ENCODE data around the gene RIIAD1.
A peak's percentile ranks its signal among the peaks of the same experiment; 100 is the strongest.

The RIIAD1 gene, protein sequence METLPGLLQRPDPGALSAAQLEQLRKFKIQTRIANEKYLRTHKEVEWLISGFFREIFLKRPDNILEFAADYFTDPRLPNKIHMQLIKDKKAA

GRCh38 chr1:151720974-151721787 lies at the start of gene RIIAD1:
Gene RIIAD1, plus strand, starts transcription at chr1:151721522. Its CDS starts 15 bp downstream, at chr1:151721537.
- peak; percentile 26 for DNase-seq

DNA sequence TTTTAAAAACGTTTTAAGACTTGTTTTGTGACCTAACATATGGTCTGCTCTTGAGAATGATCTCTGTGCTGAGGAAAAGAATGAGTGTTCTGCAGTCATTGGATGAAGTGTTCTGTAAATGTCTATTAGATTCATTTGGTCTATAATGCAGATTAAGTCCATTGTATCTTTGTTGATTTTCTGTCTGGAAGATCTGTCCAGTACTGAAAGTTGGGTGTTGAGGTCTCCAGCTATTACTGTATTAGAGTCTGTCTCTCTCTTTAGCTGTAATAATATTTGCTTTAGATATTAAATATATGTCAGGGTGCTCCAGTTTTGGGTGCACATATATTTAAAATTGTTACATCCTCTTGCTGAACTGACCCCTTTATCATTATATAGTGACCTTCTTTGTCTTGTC lies 47.9 kb upstream of the RIIAD1 start:
- no peak for DNase-seq

- no peak for DNase-seq
Measured at GRCh38 chr1:151680391-151680790, 40.9 kb upstream of the RIIAD1 start.

DNA sequence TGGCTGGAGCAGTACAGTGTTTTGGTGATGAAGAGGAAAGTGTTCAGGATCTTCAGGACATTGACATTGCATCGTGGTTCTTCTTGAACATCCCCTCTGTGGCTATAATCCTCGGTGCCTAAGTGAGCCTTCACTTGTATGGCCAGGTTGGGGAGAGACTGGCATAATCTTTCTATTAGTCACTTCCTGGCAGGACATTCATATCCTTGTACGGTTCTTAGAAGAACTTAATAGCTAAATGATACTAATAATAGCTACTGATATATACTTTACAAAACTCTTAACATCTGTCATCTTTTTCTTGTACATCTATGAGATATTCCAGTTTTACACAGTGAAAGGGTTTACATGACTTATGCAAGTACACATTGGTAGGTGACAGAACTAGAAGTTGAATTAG lies 40.5 kb upstream of the RIIAD1 start:
- no peak for DNase-seq

- no peak for DNase-seq
Measured at GRCh38 chr1:151681923-151682322, 39.4 kb upstream of the RIIAD1 start.

DNA sequence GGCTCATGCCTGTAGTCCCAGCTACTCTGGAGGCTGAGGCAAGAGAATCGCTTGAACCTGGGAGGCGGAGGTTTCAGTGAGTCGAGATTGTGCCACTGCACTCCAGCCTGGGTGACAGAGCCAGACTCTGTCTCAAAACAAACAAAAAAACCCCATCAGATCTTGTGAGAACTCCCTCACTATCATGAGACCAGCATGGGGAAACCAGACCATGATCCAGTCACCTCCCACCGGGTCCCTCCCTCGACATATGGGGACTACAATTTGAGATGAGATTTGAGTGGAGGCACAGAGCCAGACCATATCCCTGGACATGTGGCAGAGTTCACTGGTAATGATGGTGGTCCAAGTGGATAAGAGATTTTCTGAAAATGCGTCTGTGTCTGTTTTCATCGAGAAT lies 38.4 kb upstream of the RIIAD1 start:
- peak; percentile 21 for DNase-seq

GRCh38 chr1:151684128-151684527 lies 37.2 kb upstream of the RIIAD1 start:
- DNase-seq, result no peak

DNA sequence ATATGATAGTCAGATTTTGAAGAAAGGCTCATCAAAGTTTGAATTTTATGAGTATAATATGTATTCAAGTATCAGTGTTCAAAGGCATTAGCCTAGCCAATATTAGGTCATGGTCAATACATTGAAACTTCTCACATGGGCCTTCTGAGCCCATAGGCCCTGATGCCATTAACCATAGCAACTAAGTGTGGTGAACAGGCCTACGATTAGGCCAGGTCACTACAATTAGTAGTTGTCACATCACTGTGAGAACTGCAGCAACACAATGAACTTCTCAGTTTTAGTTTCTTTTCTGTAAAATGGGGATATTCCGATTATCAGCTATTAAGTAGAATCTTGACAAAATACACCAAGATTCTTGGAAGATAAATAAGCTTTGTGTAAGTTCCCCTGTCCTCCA lies 34.8 kb upstream of the RIIAD1 start:
- peak; percentile 19 for DNase-seq

DNA sequence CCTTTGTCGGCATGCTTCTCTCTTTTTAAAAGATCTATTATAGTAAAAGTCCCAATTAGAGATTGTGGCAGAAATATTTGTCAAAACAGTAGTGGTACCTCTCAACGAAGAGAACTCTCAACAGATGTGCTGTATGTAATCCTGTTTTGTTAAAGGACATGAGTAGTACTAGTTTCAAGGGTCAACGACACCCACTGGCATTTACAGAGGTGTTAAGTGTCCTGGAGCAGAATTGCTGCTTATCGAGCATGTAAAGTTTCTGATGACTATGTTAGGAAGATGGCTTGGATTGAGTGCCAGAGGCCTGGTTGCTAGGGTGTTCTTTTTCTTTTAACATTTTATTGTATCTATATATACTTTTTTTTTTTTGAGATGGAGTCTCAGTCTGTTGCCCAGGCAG lies 31.8 kb upstream of the RIIAD1 start:
- no peak for DNase-seq

GRCh38 chr1:151692226-151692625 lies 29.1 kb upstream of the RIIAD1 start:
- peak; percentile 8 for DNase-seq

GRCh38 chr1:151693057-151693651 lies 28.2 kb upstream of the RIIAD1 start:
- peak; percentile 34 for DNase-seq

DNA sequence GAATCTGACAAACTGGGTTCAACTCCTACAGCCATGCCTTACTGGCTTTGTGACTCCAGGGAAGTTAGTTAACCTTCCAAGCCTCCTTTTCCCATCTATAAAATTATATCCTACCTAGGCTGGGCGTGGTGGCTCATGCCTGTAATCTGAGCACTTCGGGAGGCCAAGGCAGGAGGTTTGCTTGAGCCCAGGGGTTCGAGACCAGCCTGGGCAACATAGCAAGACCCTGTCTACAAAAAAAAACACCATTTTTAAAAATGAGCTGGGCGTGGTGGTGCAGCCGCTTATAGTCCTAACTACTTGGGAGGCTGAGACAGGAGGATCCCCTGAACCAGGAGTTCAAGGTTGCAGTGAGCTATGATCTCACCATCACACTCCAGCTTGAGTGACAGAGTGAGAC lies 19.8 kb upstream of the RIIAD1 start:
- DNase-seq, result no peak

DNA sequence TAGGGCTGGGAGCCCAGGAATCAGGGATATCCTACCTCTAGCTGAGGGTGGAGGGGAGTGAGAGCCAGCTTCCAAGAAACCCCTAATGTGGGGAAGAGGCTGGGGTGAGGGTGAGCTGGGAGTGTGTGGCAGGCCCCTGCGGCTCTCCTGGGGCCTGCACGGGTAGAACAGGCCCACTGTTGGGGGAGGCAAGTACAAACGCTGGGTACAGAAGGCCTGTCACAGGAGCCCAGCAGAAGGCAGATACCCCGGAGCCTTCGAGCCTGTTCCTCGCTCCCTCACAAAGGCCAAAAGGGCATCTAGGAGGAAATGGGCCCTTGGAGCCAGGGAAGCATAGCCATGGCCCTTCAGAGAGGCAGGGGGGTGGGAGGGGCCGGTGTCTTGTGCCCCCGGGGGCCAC lies 18.4 kb upstream of the RIIAD1 start:
- DNase-seq, result no peak

GRCh38 chr1:151703813-151704212 lies 17.5 kb upstream of the RIIAD1 start:
- no peak for DNase-seq

DNA sequence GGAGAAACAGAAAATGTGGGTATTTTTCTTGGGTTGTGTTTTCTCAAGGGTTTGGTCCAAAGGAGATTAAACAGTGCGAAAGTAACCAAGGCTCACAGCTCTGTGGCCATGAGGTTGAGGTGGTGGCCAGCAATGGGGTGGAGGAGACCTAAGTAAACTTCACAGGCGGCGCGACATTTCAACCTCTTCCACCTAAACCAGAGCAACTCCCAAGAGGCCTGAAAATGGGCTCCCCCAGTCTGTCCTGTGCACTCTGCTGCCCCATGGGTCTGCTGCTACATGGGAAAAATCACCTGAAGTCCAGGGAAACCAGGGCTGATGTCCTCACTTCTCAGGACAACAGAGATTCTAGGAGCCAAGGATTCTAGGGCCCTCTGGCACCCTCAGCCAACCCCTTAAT lies 17.1 kb upstream of the RIIAD1 start:
- no peak for DNase-seq

DNA sequence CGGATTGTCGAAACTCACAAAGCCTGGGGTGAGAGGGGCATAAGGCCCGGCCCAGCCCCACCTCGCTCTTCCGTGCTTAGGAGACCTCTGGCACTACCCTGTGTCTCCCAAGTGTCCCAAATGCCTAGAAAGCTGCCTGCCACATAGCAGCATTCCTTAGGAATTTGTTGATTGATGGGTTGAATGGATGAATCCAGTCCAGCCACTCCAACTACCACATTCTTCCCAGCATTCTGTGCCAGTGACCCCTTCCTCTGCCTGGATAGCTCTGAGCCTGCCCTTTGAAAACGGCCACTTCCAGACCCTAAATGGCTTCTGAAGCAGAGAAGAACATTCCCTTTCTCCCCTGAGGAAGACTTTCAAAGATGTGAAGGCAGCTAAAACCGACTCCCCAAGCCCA lies 16.2 kb upstream of the RIIAD1 start:
- no peak for DNase-seq

DNA sequence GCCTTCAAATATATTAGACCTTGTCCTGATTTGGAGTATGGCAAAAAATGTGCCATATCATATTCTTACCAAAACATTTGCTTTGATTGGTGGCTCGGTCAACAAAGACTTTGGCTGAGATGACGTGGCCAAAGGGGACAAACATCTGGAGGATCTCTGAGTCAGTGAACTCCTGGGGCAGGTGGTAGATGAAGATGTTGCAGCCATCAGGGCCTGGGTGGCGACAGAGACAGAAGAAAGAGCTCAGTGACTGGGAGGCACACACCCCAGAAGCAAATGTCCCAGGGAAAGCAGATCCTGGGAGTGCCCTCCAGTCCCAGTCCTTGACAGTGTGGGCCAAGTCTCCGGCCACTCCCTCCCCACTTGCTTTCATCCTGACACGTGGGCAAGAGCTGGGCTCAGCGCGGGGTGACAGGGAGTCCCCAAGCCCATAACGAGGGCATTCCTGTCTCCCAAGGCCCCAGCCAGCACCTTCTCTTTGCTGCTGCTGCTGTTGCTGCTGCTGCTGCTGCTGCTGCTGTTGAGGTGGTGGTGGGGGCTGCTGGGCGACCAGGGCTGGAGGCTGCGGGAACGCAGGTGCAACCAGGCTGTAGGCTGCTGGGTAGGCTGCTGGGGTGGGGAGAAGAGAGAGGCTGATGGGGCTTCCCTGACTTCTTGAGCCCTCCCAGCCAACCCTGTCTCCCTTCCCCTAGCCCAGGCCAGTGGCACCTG lies 15.4 kb upstream of the RIIAD1 start:
- DNase-seq, result no peak

DNA sequence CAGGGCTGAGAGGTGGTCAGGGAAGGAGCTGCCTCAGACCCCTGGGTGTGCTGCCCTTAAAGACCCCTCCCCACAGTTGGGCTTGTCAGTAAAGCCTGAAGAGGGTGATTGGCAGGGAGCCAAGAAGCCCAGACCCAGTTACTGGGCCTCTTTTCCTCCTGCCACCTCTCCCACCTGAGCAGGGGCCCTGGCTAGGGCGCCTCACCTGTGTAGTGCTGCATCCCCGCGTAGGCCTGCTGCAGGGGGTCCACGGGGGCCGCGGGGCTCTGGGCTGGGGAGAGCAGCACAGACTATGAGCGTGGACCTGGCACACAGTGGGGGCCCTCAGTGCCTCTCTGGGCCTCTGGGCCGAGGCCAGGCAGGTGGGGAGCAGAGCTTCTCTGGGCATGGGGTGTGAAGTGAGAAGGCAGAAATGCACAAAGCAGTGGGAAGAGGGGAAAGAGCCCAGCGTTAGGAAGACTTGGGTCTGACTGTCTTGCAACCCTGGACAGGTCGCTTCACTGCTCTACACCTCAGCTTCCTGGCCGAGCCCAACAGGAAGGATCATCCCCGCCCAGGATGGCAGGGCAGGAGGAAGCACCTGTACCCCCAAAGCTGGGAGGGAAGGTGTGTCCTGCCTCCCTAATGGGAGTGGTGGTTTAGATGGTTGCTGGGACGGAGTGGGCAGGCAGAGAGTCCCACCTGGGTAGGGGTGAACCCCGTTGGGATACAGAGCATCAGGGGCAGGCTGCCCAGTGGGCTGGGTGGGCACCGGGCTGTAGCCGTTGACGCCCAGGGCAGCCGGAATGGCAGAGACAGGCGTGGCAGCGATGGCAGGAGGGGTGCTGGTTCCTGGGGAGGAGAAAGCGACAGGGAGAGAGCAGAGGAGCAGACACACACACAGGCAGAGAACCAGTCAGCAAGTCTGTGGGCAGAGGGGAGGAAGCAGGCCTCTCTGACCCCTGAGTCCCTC lies 14.6 kb upstream of the RIIAD1 start:
- no peak for DNase-seq

- no peak for DNase-seq
Measured at GRCh38 chr1:151707541-151708065, 13.7 kb upstream of the RIIAD1 start.

DNA sequence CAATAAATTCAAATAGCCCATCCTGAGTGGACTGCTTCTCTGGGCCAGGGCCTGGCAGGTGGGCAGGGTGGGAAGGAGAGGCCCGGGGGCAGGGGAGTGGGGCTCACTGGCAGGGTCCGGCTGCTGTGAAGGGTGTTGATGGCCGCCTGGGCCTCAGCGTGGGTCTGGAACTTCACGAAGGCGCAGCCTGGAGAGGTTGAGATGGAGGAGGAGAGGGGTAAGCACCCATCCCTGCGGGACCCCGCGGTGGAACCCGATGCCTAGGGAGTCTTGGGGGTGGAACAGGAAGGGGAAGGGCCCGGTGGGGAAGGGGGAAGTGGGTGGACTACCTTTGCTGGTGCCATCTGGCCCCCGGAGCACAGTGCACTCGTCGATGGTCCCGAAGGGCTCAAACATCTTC lies 12.4 kb upstream of the RIIAD1 start:
- no peak for DNase-seq

DNA sequence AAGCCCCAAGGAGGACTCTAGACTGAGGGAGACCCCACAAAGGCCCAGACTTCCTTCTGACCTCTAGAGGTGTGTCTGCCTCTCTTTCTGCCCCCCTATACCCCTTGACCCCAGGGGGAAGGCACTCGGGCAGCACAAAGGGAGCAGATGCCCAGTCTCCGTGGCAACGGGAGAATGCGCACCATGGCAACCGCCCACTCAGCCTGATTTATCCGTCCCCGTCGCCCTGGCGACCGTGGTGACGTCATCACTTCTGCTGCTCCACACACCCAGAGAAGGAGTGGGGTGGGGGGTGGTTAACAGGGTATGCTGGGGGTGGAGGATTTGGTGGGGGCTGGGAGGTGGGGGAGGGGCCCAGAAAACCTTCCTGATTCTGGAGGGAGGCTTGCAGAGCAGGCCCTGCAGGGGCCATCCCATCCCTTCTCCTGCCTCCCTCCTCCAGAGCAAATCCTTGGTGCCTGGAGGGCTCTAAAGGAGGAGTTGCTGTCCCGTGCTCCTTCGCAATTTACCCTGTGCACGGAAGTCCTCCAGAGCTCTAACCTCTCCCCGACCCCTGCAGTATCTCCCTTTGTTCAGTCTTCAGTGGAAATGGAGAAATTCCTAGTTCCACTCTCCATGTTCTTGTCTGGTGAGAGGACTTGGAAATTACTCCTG lies 11.0 kb upstream of the RIIAD1 start:
- peak; percentile 43 for DNase-seq
